CD4-positive, alpha-beta T cell treated with Interleukin-6 at 100 ng/mL for 8 hours (primary cell): ENCODE results near the gene CASP2.

ENCODE experiments used
- DNase-seq: peaks from one replicate; pipeline ENCODE4 v3.0.0-alpha.2; 2020; ENCODE audit warnings: mixed read lengths, low spot score

CASP2 gene

DNA sequence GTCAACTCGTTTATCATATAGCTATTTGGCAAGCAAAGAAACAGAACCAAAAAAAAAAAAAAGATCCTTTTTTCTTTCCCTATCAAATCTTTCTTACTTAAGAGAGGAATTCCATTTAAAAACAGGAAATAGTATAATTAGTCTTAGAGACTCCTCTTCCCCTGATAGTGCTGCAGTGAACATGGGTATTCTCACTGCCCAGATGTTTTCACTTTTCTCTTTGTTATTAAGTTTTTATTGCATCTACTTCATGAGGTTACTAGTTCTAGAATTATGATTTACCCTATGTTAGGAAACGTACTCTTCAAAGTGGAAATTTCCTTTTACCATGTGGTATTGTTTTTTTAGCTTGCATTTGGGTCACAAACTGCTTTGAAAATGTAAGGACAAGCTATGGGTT, 8.5 kb downstream of the CASP2 start:
- no peak for DNase-seq

DNA sequence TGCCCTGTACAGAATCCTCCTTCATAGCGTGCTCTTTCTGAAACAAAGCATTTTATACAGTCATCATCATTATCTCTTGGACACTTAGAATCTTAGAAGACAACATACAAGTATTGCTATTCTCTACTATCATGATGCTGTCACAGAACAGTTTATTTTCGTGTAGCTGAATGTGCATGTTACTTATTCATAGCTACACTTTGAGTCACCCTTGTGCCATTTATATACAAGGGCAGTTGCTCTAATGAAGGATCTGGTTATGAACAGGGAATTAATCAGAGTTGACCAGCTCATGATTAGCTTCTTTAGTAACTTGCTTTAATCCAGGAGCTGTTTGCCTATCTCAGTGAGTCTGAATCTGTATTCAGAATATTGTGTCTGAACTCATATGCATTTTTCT, 11.2 kb downstream of the CASP2 start:
- DNase-seq, result no peak

DNA sequence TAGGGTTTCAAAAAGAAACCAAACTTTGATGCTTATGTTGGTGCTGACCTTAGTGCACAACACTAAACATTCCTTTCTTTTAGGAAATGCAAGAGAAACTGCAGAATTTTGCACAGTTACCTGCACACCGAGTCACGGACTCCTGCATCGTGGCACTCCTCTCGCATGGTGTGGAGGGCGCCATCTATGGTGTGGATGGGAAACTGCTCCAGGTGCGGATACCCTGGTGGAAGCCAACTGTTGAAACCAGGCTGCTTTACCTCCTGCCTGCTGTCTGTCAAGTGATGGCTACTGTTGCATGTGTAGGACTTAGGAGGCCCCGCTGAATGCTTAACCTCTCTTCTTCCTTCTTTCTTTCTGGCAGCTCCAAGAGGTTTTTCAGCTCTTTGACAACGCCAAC, 11.7 kb downstream of the CASP2 start:
- peak; percentile 70 for DNase-seq

DNA sequence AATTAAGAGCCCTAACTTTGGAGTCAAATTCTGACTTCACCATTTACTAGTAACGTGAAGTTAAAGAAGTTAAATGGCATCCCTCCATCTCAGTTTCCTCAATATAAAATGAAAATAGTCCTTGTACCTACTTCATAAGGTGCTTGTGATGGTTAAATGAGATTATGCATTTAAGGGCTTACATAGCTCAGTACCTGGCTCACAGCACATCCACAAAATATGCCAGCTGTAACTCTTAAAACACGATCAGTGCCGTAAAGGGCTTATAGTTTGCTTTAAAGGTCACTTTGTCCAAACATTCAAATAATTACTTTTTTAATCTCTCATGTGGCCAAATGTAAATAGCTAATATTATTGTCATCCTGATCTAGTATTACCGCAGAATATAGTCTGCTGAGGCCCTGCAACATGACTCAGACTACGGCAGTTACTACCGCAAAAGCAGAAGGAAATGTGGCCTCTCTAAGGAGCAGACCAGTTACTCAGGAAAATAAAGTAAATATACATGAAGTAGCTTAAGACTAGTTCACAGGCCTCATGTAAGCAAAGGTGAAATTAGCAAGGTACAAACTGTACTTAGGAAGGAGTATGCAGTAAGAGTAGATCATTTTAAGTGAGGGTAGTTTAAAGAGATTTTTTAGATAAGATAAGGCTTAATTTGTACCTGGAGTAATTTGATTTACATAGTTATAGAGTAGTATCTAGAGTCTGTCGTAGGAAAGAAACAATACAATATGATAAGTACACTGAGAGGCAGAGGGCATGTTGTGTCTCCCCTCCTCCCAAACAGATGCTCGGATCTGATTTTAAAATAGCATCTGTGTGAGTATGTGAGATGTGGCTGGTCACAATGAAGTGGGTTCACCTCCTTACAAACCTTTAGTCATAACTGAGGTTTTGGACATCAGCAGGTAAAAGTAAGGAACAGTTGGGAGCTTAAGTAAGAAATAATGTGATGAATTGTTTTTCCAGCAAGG, 13.1 kb downstream of the CASP2 start:
- DNase-seq, result no peak

DNA sequence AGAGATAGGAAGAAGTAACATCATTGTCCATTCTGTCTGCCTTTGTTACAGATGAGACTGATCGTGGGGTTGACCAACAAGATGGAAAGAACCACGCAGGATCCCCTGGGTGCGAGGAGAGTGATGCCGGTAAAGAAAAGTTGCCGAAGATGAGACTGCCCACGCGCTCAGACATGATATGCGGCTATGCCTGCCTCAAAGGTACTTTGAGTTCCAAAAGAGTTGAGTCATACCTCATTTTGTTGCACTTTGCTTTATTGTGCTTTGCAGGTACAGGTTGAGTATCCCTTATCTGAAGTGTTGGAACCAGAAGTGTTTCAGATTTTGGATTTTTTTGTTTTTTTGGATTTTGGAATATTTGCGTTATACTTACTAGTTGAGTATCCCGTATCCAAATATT, 15.6 kb downstream of the CASP2 start:
- no peak for DNase-seq

DNA sequence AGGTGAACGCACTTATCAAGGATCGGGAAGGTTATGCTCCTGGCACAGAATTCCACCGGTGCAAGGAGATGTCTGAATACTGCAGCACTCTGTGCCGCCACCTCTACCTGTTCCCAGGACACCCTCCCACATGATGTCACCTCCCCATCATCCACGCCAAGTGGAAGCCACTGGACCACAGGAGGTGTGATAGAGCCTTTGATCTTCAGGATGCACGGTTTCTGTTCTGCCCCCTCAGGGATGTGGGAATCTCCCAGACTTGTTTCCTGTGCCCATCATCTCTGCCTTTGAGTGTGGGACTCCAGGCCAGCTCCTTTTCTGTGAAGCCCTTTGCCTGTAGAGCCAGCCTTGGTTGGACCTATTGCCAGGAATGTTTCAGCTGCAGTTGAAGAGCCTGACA, 16.8 kb downstream of the CASP2 start:
- no peak for DNase-seq

DNA sequence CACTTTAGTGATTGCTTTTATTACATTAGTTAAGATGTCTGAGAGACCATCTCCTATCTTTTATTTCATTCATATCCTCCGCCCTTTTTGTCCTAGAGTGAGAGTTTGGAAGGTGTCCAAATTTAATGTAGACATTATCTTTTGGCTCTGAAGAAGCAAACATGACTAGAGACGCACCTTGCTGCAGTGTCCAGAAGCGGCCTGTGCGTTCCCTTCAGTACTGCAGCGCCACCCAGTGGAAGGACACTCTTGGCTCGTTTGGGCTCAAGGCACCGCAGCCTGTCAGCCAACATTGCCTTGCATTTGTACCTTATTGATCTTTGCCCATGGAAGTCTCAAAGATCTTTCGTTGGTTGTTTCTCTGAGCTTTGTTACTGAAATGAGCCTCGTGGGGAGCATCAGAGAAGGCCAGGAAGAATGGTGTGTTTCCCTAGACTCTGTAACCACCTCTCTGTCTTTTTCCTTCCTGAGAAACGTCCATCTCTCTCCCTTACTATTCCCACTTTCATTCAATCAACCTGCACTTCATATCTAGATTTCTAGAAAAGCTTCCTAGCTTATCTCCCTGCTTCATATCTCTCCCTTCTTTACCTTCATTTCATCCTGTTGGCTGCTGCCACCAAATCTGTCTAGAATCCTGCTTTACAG, 17.4 kb downstream of the CASP2 start:
- DNase-seq, result peak; percentile 52

DNA sequence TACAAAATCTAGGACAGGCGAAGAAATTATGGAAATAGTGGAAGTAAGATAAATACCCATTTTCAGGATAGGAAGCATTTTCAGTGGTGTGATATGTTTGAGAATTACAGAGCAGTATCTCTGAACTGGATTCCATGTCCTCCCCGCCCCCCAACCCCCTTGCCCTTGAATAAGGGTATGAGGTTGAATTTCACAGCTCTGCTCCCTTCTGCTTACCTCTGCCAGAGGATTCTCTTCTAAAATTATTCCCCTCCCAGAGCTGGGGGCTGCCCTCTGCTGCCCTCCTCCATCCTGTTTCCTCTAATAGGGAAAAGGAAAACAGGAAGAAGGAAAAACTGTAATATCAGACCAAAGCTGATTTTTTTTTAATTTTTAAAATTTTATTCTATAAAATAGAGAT, 20.5 kb downstream of the CASP2 start:
- DNase-seq, result no peak

DNA sequence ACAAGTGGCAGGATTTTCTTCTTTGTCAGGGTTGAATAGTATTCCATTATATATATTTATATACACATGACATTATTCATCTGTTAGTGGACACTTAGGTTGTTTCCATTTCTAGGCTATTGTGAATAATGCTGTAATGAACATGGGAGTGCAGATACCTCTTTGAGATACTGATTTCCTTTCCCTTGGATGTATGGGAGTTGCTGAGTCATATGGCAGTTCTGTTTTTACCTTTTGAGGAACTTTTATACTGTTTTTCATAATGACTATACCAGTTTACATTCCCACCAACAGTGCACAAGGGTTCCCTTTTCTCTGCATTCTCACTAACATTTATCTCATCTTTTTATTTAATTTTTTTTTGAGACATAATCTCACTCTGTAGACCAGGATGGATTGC, 26.0 kb downstream of the CASP2 start:
- no peak for DNase-seq

DNA sequence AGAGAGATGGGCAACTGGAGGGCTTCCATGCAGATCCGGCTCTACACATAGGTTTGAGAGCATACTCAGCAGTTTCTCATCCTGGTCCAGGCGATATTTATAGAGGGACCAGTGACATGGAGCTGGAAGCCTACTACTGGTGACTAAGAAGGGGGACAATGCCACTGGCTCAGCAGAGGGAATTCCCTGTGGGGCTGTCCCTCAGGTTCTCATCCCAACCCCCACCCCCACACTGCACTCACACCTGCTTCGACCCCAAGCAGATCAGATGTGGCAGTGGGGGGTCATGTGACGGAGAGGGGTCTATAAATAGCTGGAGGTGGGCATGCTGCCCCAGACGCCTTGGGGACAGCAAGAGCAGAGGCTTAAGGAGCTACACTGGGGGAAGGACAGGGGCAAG, 27.6 kb downstream of the CASP2 start, which contains the start of gene CLCN1:
Gene CLCN1, plus strand, starts transcription at position 336 of the 400 bp plus-strand sequence. CDS start 102 bp downstream, outside the sequence.
- no peak for DNase-seq

DNA sequence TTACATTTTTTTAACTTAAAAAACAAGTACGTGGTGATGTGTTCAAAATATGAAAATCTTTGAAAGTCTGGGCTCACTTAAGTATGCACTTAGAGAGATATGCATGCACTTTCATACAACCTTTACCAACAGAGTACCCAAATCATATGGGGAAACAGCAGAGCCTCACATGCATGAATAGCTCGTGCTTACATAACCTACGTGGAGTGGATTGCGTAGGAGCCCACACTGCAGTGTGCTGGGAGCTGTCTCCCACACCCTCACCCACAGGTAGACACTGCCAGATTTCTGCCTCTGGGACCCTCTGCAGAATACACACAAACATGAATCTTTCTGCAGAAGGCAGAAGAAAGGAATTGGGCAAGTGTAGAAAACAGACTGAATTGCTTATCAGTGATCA, 28.3 kb downstream of the CASP2 start:
- no peak for DNase-seq

DNA sequence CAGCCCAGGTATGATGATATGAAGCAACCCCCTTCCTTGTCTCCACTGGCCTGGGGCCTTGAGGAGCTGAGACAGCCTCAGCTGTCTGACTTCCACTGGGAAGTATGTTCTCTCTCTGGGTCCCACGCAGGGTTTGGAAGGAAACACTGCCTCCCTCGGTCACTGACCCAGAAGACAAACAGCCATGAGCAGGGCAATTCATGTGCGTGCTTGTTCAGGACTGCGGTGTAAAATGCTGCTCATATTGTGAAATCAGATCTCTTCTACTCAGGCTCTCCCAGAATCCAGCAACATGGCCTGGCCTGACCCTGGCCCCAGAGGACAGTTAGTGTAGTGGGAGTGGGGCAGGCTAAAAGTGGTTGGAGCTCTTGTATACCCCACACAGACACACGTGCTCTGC, 30.5 kb downstream of the CASP2 start:
- DNase-seq, result no peak

DNA sequence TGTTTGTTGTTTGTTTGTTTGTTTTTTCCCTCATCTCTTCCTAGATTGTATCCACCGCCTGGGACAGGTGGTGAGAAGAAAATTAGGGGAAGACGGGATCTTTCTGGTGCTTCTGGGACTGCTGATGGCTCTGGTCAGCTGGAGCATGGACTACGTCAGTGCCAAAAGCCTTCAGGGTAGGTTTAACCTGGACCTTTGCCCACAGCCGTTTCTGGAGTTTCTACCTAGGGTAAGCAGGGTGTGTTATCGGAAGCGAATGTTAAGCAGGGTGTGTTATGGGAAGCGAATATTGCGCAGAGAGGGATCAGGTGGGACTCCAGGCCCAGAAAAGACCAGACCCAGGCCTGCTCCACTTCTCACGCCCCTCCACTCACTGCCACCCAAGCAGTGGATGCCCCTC, 32.5 kb downstream of the CASP2 start:
- DNase-seq, result no peak

DNA sequence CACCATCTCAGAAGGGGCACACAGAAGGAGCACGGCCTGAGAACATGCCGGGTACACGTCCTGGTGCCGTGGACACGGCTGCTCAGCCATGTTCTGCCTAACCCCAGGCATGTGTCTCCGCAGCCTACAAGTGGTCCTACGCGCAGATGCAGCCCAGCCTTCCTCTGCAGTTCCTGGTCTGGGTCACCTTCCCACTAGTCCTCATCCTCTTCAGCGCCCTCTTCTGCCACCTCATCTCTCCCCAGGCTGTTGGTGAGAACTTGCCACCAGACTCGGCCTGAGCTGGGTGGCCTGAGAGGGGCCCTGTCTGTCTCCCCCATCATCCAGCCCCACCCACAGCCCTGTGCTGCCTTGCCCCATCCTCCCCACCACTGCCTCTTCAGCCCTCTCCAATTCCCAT, 33.1 kb downstream of the CASP2 start:
- no peak for DNase-seq

DNA sequence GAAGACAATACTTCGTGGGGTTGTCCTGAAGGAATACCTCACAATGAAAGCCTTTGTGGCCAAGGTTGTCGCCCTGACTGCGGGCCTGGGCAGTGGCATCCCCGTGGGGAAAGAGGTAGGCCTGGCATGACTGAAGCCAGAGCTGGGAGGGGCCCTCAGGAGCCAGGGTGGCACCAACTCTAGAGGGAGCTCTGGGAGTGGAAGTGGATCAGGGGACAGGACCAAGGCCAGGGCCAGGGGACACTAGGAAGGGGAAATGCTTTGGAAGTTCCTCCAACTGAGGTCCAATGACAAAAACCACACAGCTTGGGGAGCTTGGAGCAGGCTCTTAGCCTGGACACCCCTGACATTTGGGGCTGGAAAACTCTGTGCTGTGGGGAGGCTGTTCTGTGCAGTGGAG, 33.6 kb downstream of the CASP2 start:
- DNase-seq, result no peak

DNA sequence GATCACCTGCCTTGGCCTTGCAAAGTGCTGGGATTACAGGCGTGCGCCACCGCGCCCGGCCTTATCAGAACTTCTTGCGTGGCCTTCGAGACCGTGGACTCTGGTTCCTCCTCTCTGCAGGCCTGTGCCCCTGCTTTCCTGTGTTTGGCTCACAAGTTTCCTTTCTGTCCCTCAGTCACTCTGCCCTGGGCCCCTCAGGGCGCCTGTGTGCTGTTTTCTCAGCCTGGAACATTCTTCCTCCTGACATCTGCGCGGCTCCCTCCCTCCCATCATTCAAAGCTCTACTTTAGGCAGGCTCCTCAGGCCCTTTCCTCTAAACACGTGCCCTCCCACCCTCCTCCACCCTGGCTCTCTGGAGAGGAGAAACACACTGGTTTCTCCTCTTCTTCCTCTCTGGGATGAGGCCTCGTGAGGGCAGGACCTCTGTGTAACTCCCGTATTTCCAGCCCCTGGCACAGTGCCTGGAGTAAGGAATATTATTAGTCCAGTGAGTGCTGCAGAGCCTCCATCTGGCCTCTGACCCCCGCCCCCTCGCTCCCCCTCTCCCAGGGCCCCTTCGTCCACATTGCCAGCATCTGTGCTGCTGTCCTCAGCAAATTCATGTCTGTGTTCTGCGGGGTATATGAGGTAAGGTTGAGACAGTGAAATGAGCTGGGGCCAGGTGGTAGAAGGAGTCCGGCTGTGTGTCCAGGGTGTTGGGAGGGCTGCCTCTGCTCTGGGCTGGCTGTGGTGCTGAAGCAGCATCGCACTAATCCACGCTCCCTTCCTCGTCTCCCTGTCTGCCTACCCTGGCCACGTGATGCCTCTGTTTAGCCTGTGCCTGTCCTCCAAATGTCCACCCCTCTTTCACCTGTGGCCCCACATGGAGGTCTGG, 34.8 kb downstream of the CASP2 start:
- DNase-seq, result no peak

DNA sequence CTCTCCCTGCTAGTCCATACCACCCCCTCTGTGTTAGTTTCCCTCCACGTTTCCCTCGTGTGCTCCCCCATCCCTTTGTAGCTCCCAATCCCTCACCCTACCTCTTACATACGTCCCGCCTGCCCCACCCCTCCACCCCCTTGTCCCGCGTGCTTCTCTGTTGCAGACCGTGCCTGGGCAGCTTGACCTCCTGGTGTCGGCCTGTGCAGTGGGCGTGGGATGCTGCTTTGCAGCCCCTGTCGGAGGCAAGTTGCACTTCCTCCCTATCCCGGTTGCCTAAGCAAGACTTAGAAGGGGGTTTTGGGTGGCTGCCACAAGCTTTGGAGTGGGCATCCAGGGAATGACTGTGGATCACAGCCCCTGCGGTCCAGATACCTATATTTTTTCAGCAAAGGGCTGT, 35.5 kb downstream of the CASP2 start:
- no peak for DNase-seq

DNA sequence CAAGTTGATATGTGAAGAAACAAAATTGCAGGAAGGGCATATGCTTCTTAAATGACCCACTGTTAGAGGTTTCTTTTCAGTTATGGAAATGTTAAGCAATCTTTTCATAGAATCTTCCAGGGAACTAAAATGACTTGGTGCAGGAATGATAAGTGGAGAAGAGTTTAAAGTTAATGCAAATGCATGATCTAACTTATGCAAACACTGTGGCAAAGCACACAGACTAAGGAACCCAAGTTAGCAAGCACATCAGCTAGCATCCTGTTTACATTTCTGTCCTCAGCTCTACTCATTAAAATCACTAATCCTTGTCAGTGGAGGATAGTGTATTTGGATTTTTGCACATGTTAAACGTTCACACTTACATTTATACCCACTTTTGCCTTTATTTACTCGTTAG, 37.1 kb downstream of the CASP2 start:
- no peak for DNase-seq

DNA sequence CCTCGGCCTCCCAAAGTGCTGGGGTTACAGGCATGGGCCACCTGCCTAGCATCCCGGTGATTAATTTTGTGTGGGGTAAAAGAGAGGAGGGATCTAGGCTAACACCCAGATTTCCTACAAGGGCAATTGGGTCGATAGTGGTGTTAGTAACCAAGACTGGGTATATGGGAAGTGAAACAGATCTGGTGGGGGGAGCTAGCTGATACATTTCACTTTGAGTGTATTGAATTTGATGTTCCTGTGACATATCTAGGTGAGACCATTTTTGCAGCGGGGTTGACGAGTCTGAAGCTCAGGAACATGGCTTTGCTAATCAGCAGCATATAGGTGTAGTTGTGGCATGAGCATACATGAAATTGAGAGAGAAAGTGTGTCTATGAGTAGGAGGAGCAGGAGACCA, 39.8 kb downstream of the CASP2 start:
- no peak for DNase-seq

DNA sequence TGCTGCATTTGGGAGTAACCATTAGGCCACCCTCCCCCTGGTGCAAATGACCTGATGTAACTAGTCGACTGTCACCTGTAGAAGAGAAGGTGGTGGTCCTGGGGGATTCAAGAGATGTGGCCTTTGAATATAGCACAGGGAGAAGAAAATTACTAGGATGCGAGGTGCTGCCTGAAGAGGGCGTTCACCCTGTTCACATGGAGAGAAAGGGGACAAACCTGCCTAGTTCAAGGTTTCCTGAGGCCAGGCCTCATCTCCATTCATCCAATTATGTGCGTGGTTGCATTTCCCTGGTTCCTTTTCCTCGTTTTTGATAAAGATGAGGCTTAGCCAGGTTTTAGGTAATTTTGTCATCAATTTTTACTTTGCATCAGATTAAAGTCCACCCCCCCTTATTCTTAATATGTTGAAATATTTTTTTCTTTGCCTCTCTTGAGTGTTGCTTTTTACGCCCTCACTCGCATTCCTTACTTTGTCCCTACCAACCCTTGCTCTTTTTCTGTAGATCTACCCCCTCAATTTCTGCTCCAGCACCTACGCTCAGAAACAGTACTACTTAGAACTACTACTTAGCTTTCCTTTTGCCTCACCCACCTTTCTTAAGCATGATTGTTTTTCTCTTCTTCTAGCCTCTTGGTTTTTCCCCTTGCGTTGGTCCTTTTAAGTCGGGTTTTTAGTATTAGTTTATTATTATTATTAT, 41.5 kb downstream of the CASP2 start:
- DNase-seq, result no peak

DNA sequence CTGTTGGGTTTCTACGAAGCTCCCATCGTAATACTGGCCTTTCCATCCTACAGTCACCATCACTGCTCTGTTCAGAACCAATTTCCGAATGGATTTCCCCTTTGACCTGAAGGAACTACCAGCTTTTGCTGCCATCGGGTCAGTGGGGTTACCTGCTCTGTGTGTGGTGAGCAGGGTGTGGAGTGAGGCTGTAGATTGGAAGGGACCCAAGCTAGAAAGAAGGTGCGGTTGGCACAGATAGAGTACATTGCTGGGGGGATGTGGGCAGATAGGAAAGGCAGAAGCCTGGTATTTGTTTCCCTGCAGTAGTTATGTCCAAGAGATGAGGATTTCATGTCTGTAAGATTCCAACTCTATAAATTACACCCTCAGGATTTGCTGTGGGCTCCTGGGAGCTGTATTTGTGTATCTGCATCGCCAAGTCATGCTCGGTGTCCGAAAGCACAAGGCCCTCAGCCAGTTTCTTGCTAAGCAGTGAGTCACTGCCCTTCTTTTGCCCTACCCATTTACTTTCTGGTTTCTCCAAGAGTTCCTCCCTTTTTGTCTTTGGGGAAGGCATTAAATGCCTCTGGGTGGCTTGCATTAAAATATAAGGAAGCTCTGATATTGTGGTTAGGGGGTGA, 43.1 kb downstream of the CASP2 start:
- no peak for DNase-seq
